Astrocyte of the cerebellum (primary cell): ENCODE data around the gene BAIAP2L1.
"Not testable (repeated sequence)": the region's sequence is repeated elsewhere in the genome, so short reads cannot be mapped to it uniquely, and the experiment has no call there.

Source experiments
- DNase-seq: peaks from one replicate; pipeline ENCODE4 v3.0.0-alpha.2; 2011; ENCODE audit warnings: low read depth
- H3K4me3 ChIP-seq: 2 replicates; pipeline ENCODE4 v1.5.1; 2011; ENCODE audit warnings: mild to moderate bottlenecking, low read depth, low read length, moderate library complexity
- CTCF ChIP-seq: IDR thresholded peaks from 2 replicates; pipeline ENCODE4 v1.5.1; 2012; ENCODE audit warnings: low read length, low read depth, moderate library complexity, mild to moderate bottlenecking; ENCODE audit errors: missing control alignments
- in situ Hi-C: cut with HindIII; loops from 2 replicates; pipeline ENCODE4 v1.10.0; 2017; ENCODE audit warnings: low sequenced_read_pairs

Gene BAIAP2L1

GRCh38 chr7:98409843-98410242 lies 9.0 kb upstream of the BAIAP2L1 start:
- no peak overlapping the region for H3K4me3 ChIP-seq
- DNase-seq, result no peak
- in situ Hi-C loops, result no loop called here
- TF ChIP-seq CTCF, result no peak

- in situ Hi-C loops, H3K4me3 ChIP-seq, DNase-seq: not testable (repeated sequence)
Measured at GRCh38 chr7:98408146-98408545, 7.3 kb upstream of the BAIAP2L1 start.

- H3K4me3 ChIP-seq, result no peak overlapping the region
- no peak for TF ChIP-seq CTCF
- no peak for DNase-seq
- in situ Hi-C loops, result no loop called here
Measured at GRCh38 chr7:98406827-98407226, 5.9 kb upstream of the BAIAP2L1 start.

- DNase-seq, result no peak
- no peak for TF ChIP-seq CTCF
- in situ Hi-C loops, result no loop called here
- no peak overlapping the region for H3K4me3 ChIP-seq
Measured at GRCh38 chr7:98404840-98405239, 4.0 kb upstream of the BAIAP2L1 start.

- H3K4me3 ChIP-seq, result peak overlapping the region; percentile 60
- DNase-seq, result no peak
- TF ChIP-seq CTCF, result no peak
- in situ Hi-C loops, result no loop called here
Measured at GRCh38 chr7:98399890-98400541, 874 bp downstream of the BAIAP2L1 start.

GRCh38 chr7:98399462-98399861 lies 1.4 kb downstream of the BAIAP2L1 start:
- TF ChIP-seq CTCF, result no peak
- in situ Hi-C loops, result no loop called here
- H3K4me3 ChIP-seq, result peak overlapping the region; percentile 60
- no peak for DNase-seq

GRCh38 chr7:98398567-98399372 lies 2.1 kb downstream of the BAIAP2L1 start:
- no peak overlapping the region for H3K4me3 ChIP-seq
- no peak for DNase-seq
- in situ Hi-C loops, result no loop called here
- no peak for TF ChIP-seq CTCF
